Calu3 (cell line): ENCODE results near the gene CLK1. TPM values are rescaled to one million over a fixed set of nuclear protein-coding genes. Genes with fewer than 3 reads are reported as not detected.
A peak's percentile ranks its signal among the peaks of the same experiment; 100 is the strongest.

Experiments used
- BruUV-seq: library from RNA; stranded (reverse); fragments of 400-500 nt; replicated peaks from 2 replicates; lab custom pipeline; 2021; lab: Mats Ljungman, UMichigan
- CTCF ChIA-PET: fragments of 300-600 bp; sonication (Branson Sonifier 250); formaldehyde crosslinking; loops from one replicate; lab custom pipeline; 2022; ENCODE audit warnings: antibody characterized with exemption; lab: Charles Lee
- DNase-seq: peaks from one replicate; pipeline ENCODE4 v3.0.0; 2022
- H3K27ac Mint-ChIP-seq: one replicate; pipeline ENCODE4 v1.8.0; 2022; ENCODE audit warnings: mixed read lengths; ENCODE audit not compliant: unreplicated experiment
- H3K27me3 Mint-ChIP-seq: one replicate; pipeline ENCODE4 v1.8.0; 2022; ENCODE audit warnings: mixed read lengths; ENCODE audit not compliant: unreplicated experiment
- H3K36me3 Mint-ChIP-seq: one replicate; pipeline ENCODE4 v1.8.0; 2022; ENCODE audit warnings: mild to moderate bottlenecking, moderate library complexity, mixed read lengths; ENCODE audit not compliant: insufficient read depth, unreplicated experiment
- H3K4me1 Mint-ChIP-seq: one replicate; pipeline ENCODE4 v1.8.0; 2022; ENCODE audit warnings: mild to moderate bottlenecking, low read depth, mixed read lengths; ENCODE audit not compliant: unreplicated experiment
- H3K4me3 Mint-ChIP-seq: one replicate; pipeline ENCODE4 v1.8.0; 2022; ENCODE audit warnings: mild to moderate bottlenecking, low read depth, moderate library complexity, mixed read lengths; ENCODE audit not compliant: unreplicated experiment
- H3K9me3 Mint-ChIP-seq: one replicate; pipeline ENCODE4 v1.8.0; 2022; ENCODE audit warnings: low read depth, mixed read lengths; ENCODE audit not compliant: unreplicated experiment
- intact Hi-C: fragments of 100-400 bp; cut with micrococcal nuclease; formaldehyde crosslinking; loops from one replicate; pipeline ENCODE4 v1.10.0; 2022; ENCODE audit not compliant: unreplicated experiment
- total RNA-seq: library from RNA; stranded (reverse); gene quantifications from 2 replicates; pipeline ENCODE4 v1.2.3, GENCODE V29; 2022
- TF ChIP-seq, protein P1 (sequence below): fragments of 200-600 bp; IDR thresholded peaks from one replicate; pipeline ENCODE4 v1.8.0; 2022; ENCODE audit warnings: antibody characterized with exemption; ENCODE audit not compliant: unreplicated experiment

CLK1 gene
- total RNA-seq, 1 experiment from 2014 or later, result 83.5 TPM

DNA sequence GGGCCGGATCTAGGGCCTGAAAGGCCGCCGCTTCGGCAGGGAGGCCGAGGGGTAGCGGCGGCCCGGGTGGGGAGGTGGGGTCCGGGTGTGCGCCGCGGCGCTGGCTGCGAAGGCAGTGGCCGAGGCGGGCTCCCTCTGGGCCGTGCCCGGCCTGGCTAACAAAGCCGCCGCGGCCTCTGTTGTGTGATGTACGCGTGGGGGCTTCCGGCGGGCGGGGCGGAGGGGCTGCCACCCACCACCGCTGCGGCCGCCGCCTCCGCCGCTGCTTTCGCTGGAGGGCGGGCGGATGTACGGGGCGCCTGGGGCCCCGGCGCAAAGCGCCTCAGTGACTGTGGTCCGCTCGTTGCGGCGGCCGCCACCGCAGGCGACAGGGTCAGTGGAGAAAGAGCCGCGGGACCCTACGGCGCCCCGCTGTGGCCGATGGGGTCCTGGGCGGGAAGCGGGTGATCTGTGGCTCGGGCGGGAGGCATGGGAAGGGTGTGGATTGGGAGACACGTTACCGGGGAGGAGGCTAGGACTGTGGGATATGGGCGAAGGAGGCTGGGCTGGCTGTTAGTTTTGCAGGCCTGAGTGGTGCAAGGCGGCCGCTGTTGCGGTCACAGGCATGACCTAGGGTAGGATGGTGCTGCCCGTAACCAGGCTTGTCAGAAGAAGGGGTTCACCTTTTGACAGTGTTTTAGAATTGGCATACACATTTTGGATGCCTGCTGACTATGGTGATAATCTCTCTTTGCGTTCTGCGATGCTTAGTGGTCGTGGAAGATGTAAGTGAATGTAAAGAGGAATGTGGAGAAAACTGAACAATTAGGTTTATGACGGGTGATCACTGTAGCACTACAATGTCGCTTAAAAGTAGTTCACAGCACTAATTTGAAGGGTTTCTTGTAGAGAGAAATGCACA, 52.1 kb downstream of the CLK1 start:
- no TSS peak for BruUV-seq
- intact Hi-C loops, result loop anchor here (1.0 to 5.0 kb wide), 3 partner anchors 50 to 77 kb away; partner anchors contain the start of gene CLK1
- CTCF ChIA-PET, result no interaction called here
- H3K9me3 Mint-ChIP-seq, result no peaks in the 10 kb centered on the region
- H3K27ac Mint-ChIP-seq, result peak overlapping the region; percentile 85
- H3K4me3 Mint-ChIP-seq, result peak overlapping the region; percentile 96
- DNase-seq, result peak; percentile 89
- TF ChIP-seq, protein P1, sequence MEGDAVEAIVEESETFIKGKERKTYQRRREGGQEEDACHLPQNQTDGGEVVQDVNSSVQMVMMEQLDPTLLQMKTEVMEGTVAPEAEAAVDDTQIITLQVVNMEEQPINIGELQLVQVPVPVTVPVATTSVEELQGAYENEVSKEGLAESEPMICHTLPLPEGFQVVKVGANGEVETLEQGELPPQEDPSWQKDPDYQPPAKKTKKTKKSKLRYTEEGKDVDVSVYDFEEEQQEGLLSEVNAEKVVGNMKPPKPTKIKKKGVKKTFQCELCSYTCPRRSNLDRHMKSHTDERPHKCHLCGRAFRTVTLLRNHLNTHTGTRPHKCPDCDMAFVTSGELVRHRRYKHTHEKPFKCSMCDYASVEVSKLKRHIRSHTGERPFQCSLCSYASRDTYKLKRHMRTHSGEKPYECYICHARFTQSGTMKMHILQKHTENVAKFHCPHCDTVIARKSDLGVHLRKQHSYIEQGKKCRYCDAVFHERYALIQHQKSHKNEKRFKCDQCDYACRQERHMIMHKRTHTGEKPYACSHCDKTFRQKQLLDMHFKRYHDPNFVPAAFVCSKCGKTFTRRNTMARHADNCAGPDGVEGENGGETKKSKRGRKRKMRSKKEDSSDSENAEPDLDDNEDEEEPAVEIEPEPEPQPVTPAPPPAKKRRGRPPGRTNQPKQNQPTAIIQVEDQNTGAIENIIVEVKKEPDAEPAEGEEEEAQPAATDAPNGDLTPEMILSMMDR, result peak; percentile 48
- peaks cover 75% of the 10 kb centered on the region for H3K36me3 Mint-ChIP-seq
- H3K27me3 Mint-ChIP-seq, result no peaks in the 10 kb centered on the region
- H3K4me1 Mint-ChIP-seq, result peaks cover 41% of the 10 kb centered on the region

DNA sequence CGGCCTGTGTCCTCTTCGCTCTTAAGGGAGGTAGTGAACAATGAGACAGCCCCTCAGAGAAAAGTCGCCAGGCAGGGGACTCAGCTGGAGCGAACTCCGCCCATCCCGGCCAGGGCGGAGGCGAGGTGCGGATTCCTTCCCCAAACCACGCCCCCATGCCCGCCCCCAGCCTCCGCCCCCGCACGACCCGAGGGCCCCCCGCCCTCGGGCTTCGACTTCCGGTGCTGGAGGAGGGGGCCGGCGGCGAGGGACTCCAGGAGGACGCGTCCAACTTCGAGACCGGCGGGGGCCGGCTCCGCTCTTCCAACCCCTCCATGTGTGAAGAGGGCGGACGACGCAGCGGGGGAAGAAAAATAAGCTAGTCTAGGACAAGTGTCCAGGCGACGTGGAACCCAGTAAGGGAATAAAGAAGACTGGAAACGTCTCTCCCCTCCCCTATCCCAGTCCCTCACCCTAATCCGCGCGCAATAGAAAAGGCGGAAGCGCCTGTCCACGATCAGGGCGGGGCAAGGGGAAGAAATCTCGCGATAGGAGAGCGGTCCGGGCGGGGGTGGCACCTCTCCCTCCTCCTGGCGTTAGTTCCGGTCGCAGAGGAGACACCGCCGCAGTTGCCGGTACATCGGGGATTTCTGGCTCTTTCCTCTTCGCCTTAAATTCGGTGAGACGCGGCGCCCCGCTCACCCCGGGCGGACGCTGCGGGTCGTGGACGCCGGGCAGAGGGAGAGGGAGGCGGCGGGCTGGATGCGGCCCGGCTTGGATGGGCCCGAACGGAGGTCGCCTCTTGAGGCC, 52.9 kb downstream of the CLK1 start, which contains the start of gene BZW1:
BZW1 (plus strand) TSS at position 578 of the 789 bp plus-strand sequence. CDS start 1,308 bp downstream, outside the sequence.
- Mint-ChIP-seq H3K36me3 (peaks cover 67% of the 10 kb centered on the region), H3K9me3 (no peaks in the 10 kb centered on the region), H3K27ac (peak within 1 kb of the TSS; percentile 85), H3K27me3 (no peaks in the 10 kb centered on the region), H3K4me3 (peak within 1 kb of the TSS; percentile 96), H3K4me1 (peaks cover 38% of the 10 kb centered on the region)
- DNase-seq, result peak; percentile 97
- no TSS peak for BruUV-seq
- CTCF ChIA-PET, result interaction anchor here (0.9 to 1.4 kb wide), 2 partner anchors 55 to 98 kb away, joined by 3 to 6 read pairs; no protein-coding TSS in a partner anchor
- intact Hi-C loops, result loop anchor here (1.0 to 5.0 kb wide), 4 partner anchors 49 to 98 kb away; partner anchors contain the start of gene CLK1
- TF ChIP-seq, protein P1, result no peak

DNA sequence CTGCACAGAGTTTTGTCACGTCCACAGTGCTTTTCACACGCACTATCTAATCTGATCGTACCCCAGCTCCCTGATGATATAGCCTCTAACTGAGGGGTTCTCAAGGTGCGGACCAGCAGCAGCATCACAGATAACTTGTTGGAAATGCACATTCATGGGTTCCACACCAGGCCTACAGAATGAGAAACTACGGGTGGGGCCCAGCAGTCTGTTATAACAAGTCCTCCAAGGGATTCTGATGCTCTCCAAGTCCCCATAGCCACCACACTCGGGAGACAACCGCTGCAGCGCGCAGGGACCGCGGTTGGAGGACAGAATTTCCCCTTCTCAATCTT, 53.5 kb downstream of the CLK1 start:
- Mint-ChIP-seq H3K27ac (peak overlapping the region; percentile 85), H3K4me1 (peaks cover 38% of the 10 kb centered on the region), H3K36me3 (peaks cover 62% of the 10 kb centered on the region), H3K4me3 (peak overlapping the region; percentile 96), H3K27me3 (no peaks in the 10 kb centered on the region), H3K9me3 (no peaks in the 10 kb centered on the region)
- intact Hi-C loops, result loop anchor here (1.0 to 5.0 kb wide), 3 partner anchors 49 to 98 kb away; partner anchors contain the start of gene CLK1
- CTCF ChIA-PET, result interaction anchor here (0.9 to 1.4 kb wide), 2 partner anchors 56 to 98 kb away, joined by 3 to 6 read pairs; no protein-coding TSS in a partner anchor
- DNase-seq, result no peak
- TF ChIP-seq, protein P1, result no peak
- BruUV-seq, result TSS peak; percentile 90
